Raji (cell line): Measurements from ENCODE around the gene VSIG10L.

Experiments used
- POLR2A ChIP-seq: IDR thresholded peaks from 2 replicates; pipeline ENCODE4 v1.6.1; 2011; ENCODE audit warnings: low read depth, low read length, control low read depth; ENCODE audit not compliant: insufficient read depth

The VSIG10L gene

DNA sequence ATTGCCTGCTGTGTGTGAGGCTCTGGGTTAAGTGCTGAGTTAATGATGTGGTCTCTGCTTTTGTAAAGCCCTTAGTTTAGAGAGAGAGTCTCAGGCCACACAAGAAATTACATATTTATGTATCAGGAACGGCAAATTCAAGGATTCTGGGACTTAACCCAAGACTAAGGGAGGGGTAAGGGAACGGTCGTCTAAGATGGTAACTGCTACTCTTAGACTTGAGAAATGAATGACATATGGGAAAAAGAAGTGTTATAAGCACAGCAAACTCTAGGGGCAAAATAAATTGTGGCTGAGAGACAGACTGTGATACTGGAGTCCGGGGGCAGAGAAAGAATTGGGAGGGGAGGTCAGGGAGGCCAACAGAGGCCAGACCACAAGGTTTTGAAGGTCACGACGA lies 10.2 kb downstream of the VSIG10L start:
- no peak for TF ChIP-seq POLR2A

DNA sequence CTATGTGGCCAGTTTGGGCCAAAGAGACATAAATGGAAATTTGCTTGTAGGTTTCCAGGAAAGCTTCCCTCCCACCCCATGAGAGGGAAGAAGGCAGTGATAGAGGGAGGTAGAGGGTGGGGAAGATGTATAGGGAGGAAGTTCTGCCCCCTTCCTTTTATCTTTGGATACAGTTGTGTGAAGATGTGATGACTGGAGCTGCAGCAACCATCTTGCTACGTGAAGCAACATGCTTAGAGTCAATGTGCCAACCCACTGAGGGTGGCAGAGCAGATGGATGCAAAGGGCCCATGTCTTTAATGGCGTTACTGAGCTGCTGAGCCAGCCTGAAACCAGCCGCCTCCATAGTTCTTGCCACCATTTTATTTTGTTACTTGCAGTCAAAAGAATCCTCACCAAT lies 10.7 kb downstream of the VSIG10L start:
- no peak for TF ChIP-seq POLR2A

DNA sequence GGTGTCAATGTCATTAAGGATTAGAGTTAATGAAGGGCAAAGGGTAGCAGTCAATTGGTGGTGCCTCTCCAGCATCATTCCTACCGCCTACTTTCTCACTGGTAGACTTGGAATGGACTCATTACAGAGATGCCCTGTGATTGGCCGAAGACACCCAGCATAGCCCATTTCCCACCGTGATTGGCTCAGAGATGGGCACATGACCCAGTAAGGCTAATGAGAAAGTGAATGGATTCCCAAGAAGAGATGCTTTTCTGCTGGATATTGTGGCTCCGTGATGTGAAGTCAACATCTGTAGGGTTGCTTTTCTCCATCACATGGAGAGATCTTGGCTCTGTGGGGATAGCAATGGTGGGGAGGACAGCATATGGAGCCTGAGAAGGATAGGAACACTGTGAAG lies 11.6 kb downstream of the VSIG10L start:
- no peak for TF ChIP-seq POLR2A

DNA sequence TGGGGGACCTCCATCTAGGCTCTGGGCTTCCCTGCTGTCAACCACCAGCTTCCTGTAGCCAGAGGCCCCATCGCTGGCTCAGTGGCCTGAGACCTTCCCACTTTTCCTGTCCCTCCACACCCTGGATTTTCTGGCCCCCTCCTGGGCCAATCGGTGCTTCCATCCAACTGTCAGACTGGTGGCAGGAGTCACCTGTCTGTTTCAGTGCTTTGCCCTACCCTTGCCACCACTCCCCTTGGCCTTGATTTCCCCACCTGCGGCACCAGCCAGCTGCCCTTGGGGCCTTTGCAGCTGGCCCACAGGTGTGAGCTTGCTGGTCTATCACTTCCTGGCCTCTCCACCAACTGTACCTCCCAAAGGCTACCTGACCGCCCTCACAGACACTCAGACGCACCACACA lies 12.5 kb downstream of the VSIG10L start:
- no peak for TF ChIP-seq POLR2A

DNA sequence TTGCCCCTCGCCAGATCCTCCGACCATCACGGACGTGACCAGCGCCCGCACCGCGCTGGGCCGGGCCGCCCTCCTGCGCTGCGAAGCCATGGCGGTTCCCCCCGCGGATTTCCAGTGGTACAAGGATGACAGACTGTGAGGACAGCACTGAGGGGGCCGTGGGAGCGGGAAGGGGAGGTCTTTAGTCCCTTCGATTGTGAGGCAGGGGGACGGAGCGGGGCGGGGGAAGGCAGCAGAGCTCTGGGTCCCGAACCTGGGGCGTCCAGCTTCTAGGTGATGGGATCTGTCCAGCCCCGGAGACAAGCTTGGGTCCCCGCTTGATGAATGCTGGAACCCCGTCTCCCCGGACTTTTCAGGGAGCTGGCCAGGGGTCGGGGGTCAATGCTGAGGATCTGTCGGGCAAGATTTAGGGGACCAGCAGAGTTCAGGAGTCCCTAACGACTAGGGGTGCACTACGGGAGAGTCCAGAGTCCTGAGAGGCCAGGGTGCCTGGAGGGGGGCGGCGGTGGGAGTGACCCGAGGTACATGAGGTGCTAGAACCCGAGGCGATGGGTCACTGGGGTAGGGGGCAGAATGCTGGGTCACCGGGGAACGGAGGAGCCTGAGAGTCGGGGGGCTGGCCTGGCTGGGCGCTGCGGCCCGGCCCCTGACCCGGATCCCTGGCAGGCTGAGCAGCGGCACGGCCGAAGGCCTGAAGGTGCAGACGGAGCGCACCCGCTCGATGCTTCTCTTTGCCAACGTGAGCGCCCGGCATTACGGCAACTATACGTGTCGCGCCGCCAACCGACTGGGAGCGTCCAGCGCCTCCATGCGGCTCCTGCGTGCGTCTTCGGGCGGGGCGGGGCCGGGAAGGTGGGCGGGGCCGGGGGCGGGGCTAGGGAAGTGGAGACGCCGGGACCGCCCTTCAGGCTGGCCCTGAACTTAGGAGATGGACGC lies 14.6 kb downstream of the VSIG10L start:
- TF ChIP-seq POLR2A = no peak

DNA sequence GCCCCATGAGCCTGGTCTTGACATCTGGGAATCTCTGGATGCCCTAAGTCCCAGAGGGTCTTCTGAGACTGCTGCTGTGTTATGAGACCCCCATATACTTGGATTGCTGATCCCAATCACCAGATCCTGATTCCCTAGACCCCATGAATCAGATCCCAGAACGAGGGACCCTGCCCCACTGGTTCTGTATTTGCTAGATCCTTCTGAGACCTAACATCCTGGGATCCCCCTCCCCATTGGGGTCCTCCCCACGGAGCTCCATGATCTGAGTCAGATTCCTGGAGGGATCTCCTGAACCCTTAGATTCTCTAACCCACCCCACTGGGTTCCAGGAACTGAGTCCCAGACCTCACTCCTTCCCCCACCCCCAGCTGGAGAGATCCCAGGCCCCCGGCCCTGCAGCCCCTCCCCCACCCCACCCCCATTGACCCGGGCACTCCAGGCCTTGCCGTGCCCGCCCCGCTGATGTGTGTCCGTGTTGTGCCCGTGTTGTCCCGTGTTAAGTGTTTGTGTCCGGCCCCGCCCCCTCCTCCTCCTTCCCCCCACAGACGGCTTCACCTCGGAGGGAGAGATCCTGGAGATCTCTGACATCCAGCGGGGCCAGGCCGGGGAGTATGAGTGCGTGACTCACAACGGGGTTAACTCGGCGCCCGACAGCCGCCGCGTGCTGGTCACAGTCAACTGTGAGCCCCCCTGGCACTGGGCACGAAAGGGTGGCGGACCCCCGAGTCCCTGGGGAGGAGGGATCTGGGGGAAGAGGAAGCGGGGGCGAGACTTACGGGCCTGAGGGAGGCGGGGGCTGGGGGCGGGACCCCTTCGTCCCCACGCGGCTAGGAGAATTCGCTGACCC lies 15.5 kb downstream of the VSIG10L start:
- TF ChIP-seq POLR2A = no peak

DNA sequence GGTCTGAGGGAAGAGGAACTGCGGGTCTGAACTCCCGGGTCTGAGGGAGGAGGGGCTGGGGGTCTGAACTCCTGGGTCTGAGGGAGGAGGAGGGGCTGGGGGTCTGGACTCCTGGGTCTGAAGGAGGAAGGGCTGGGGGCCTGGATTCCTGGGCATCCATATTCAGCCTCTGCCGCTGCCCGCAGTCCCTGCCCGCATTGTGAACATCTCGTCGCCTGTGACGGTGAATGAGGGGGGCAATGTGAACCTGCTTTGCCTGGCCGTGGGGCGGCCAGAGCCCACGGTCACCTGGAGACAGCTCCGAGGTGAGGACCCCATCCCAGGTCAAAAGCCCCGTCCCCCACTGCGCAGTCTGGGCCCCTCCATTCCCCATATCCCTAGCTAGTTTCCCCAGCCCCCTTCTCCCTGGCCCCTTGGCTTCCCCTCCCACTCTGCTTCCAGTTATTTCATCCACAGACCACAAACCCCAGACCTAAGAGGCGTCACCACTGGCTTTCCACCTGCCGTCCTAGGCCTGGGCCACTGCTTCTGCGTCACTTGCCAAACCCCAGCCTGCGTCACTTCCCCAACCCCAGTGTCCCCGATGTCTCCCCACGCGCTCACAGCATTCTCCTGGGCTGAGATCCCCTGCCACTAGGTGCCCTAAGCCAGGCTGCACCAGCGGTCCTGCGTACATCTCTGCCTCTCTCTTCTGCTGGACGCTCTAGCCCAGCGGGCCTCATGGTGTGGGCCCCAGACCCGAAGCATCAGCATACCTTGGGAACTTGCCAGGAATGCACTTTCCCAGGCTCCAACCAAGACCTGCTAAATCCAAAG lies 16.6 kb downstream of the VSIG10L start:
- TF ChIP-seq POLR2A = no peak

DNA sequence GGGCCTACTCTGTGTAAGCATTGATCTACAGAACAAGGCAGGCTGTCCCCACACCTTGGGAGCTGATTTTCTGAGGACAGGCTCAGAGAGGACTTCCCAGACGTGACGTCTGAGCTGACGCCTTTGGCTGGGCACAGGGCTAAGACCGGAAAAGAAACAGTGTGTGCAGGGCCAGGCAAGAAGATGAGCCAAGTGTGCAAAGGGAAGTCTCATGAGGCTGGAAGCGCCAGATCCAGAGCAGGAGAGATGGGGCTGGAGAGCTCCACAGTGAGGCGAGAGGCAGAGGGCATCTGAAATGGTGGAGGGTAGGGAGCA lies 17.8 kb downstream of the VSIG10L start:
- TF ChIP-seq POLR2A = no peak

DNA sequence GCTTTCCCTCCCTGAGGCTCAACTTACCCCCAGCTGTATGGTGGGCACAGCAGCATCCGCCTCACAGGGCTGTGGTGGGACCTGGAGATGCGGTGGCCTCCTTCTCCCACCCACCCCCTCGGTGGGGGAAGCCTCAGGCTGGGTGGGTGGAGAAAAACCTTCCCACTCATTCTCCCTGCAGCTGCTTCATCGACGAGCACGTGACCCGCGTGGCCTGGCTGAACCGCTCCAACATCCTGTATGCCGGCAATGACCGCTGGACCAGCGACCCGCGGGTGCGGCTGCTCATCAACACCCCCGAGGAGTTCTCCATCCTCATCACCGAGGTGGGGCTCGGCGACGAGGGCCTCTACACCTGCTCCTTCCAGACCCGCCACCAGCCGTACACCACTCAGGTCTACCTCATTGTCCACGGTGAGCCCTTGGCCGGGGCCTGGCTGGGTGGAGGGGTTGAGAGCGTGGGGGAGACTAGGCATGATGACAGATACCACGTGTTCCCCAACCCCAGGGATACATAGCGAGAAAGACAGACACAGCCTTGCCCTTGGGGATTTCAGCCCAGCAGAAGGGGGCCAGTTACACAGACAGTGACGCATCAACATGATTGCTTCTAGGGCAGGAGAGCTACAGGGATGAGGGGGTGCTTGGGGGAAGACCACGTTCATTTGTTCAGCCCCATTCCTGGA lies 18.3 kb downstream of the VSIG10L start:
- TF ChIP-seq POLR2A = no peak

DNA sequence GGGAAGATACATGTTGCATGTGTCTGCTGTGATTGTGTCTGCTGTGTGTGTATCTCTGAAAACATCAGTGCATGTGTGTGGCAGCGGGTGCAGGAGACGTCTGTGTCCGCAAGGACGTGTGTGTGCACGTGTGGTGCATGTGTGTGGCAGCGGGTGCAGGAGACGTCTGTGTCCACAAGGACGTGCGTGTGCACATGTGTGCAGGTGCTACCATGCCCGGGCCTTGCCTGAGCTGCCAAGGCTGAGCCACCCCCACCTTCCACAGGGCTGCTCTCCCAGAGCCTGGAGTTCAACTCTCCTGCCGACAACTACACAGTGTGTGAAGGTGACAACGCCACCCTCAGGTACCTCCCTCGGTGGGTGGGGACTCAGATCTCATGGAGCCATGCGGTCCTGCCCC lies 20.1 kb downstream of the VSIG10L start:
- TF ChIP-seq POLR2A = no peak

DNA sequence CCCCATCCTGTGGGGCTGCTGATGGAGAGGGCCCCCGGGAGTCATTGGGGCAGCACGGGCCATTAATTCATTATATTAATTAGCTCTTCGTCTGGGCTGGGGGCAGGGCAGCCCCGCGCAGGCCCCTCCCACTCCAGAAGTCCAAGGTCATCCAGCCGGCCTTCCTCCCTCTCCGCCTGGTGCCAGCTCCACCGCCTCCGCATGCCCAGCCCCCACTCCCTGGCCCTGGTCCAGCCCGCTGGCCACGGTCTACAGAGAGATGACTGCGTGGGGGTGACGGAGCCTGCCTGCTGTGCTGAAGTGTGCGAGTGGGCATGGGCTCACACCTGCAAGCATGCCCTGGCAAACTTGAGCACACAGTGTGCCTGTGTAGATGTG lies 21.7 kb downstream of the VSIG10L start:
- TF ChIP-seq POLR2A = no peak

DNA sequence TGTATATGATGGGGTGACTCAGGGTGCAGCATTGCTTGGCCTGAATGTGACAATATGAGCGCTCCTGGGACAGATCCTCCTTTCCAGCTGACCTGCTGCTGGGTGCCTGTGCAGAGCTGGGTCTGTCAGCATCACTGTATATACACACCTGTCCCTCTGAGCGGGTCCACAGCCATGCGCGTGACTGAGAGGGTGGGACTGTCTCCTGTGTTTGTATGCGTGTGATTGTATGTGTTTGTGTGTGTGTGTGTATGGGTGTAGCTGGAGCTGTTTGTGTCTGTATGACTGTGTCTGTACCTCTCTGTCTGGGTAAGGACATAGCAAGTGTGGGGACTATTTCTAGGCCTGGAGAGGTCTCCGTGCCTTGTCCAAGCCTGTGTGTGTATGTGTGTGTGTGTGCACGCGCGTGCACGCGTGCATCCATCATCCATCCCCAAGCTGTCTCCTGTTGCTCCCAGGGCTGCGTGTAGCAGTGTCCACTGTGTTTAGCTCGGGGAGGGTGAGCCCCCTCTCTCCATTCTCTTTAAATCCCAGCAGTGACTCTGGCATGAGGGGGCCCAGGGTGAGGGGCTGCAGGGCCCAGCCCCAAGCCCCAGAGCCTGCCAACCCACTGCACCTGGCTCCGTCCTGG lies 22.2 kb downstream of the VSIG10L start:
- TF ChIP-seq POLR2A = no peak

DNA sequence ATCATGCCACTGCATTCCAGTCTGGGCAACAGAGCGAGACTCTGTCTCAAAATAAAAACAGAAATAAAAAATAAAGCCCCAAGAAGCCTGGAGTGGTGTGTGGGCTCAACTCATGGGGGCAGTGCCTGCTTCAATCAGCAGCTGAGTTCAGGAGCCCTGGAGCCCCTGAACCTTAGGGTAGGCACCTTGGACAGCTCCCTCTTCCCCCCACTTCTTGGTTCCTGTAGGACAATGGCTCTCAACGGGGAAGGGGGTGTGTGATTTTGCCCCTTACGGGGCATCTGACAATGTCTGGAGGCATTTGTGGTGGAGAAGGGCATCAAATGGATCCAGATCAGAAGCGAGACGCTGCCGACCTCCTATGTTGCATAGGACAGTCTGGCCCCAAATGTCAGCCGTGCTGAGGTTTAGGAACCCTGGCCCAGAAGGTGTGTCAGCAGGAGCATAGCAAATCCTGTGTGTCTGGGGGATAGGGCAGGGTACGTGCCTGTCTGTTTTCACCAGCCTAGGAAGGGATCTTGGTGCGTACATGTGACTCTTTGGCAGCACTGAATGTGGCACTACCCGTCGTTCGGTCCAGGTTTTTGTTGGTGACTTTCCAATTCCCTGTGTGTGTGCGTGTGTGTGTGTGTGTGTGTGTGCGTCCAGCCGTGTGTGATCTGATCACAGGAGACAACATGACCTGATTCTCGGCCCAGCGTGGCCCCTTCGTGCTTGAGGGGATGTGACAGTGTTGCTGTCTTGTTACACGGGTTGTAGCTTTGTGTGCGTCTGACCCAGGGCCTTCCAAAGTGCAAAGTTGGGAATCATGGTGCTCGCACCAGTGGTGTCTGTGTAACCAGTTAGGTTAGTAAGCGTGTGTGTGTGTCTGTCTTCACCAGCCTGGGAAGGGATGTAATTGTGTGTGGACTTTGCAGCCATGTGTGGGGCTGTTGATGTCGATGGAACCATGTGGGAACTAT lies 23.0 kb downstream of the VSIG10L start:
- no peak for TF ChIP-seq POLR2A

DNA sequence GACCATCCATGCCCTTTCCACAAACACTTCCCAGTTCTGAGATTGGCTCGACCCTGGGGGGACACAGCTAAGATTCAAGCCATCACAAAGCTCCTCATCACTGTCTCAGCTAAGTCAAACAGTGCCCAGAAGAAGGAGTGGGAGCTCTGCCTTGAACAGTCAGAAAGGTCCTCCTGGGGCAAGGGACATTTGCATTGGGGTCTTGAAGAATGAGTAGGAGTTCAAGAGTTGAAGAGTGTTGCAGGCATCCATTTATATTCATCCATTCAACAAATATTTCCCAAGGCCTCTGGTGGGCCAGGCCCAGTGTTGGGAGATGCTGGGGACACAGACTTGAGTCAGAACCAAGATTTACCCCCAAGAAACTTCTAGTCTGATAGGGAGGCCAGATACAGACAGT lies 24.0 kb downstream of the VSIG10L start:
- no peak for TF ChIP-seq POLR2A

DNA sequence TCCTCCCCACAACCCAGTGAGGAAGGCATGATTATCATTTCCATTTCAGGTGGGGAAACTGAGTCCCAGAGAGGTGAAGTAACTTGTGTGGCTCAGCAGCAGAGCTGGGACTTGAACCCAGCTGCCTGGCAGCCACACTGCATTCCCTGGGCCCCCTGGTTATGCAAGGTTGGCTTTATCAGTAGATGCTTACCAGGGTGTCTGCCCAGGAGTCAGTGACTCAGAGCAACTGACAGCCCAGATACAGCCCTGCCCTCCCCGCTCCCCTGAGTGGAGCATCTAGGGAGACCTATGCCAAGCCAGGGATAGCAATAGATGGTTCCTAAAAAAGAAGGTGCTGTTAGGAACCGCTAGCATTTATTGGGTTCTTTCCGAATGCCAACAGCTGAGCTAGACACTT lies 24.6 kb downstream of the VSIG10L start:
- TF ChIP-seq POLR2A = no peak
